Pancreas (tissue), 10 donors: Measurements from ENCODE around the gene AKT1. TPM values are rescaled to one million over a fixed set of nuclear protein-coding genes. Genes with fewer than 3 reads are reported as not detected.

Source experiments
- ATAC-seq, 4 donors: fragments of 200-7000 bp; cut with Tn5 transposase; one replicate each; pipeline versions ENCODE4 v1.8.0 to v1.9.1; 2020; ENCODE audit warnings: mild to moderate bottlenecking in 4 of 4, moderate library complexity in 4 of 4
- DNase-seq, 6 donors: peaks; one replicate each; pipeline ENCODE4 v3.0.0-alpha.2; 2020
- FAIRE-seq: peaks from 2 replicates; lab custom pipeline; 2012; peaks lifted over from hg19 to GRCh38; lab: Jason Lieb, UNC
- H3K27ac ChIP-seq, 4 donors: fragments of 200-600 bp; sonication (generic); 1 replicate in 3 of 4; 2 replicates in 1 of 4; pipeline versions ENCODE4 v1.5.0 to v1.8.0; 2020
- H3K27me3 ChIP-seq, 4 donors: fragments of 200-600 bp; one replicate each; pipeline ENCODE4 v1.8.0; 2021
- H3K36me3 ChIP-seq, 3 donors: fragments of 200-600 bp; sonication (generic) in 1 of 3; one replicate each; pipeline versions ENCODE4 v1.5.0 to v1.8.0; 2020 to 2021
- H3K4me1 ChIP-seq, 3 donors: fragments of 200-600 bp; one replicate each; pipeline ENCODE4 v1.8.0; 2021
- H3K4me3 ChIP-seq, 4 donors: fragments of 200-600 bp; sonication (generic) in 2 of 4; one replicate each; pipeline versions ENCODE4 v1.5.0 to v1.8.0; 2020 to 2021
- H3K9me3 ChIP-seq, 4 donors: fragments of 200-600 bp; one replicate each; pipeline ENCODE4 v1.8.0; 2021
- CTCF ChIP-seq, 4 donors: fragments of 200-600 bp; sonication (generic) in 3 of 4; IDR thresholded peaks; one replicate each; pipeline versions ENCODE4 v1.5.0 to v1.8.0; 2021; ENCODE audit warnings: antibody characterized with exemption in 4 of 4
- WGBS, 2 donors: extraction: QIAGEN DNeasy Blood & Tissue Kit; methylation state at CpG; one replicate each; pipeline ENCODE4 v1.1.7; 2013; 5-methylcytosine and 5-hydroxymethylcytosine counted together
- intact Hi-C, 3 donors: fragments of 100-400 bp; cut with DNase I; formaldehyde crosslinking; loops; one replicate each; pipeline versions ENCODE4 v1.11.1 to v1.14.2; 2022
- polyA plus RNA-seq, 2 donors: library from polyadenylated mRNA; stranded (reverse); fragments of 200-250 nt; gene quantifications; one replicate each; pipeline ENCODE4 v1.2.3, GENCODE V29; 2013
- total RNA-seq, 6 donors: library from RNA; stranded (reverse); fragmentation: NEBNext Ultra II Directional in 4 of 6; extraction: Animal tissue kit (Norgen Biotek cat#: 25700) in 4 of 6; gene quantifications; one replicate each; pipeline versions ENCODE4 v1.2.1 to v1.2.4, GENCODE V29; 2021 to 2023
- donor health status: healthy with polysubstance abuse.
- donor health status: DM: no; HTN: no; CAD: no; lungs with moderate emphysema.
- donor health status: DM: no; HTN: no; CAD: no.
- donor health status: control.
- donor health status: control.
- donor health status: Bipolar disorder and iron deficiency.
- donor health status: DM: yes; HTN: yes; CAD: no.
- donor health status: DM: no; HTN: no; CAD: no.
- donor health status: DM: no; HTN: no; CAD: no.
- donor health status: DM: yes; HTN: yes; CAD: no.

Gene AKT1
- total and polyA plus RNA-seq, 8 donors: 70.0 to 106 (median 84.6) TPM

- ATAC-seq: no peak
- H3K36me3 ChIP-seq: no peaks in the 10 kb centered on the region
- no peaks in the 10 kb centered on the region for H3K27me3 ChIP-seq
- peak overlapping the region in 1 of 4 donors; percentile 15 for H3K27ac ChIP-seq
- peak overlapping the region in 1 of 4 donors; percentile 54 for H3K4me3 ChIP-seq
- intact Hi-C loops: no loop called here
- WGBS, 2 donors: 73 to 76% methylated on average over 20 of the region's 20 CpGs
- peaks cover 17 to 30% (median 18%) of the 10 kb centered on the region in 3 donors for H3K4me1 ChIP-seq
- no peaks in the 10 kb centered on the region for H3K9me3 ChIP-seq
- peak in 4 of 6 donors; percentile 15 to 75 (median 49) for DNase-seq
- FAIRE-seq: no peak
- TF ChIP-seq CTCF (IDR thresholded peaks at IDR 0.05): no peak
Observed at GRCh38 chr14:104802394-104803184, 7.0 kb upstream of the AKT1 start.

DNA sequence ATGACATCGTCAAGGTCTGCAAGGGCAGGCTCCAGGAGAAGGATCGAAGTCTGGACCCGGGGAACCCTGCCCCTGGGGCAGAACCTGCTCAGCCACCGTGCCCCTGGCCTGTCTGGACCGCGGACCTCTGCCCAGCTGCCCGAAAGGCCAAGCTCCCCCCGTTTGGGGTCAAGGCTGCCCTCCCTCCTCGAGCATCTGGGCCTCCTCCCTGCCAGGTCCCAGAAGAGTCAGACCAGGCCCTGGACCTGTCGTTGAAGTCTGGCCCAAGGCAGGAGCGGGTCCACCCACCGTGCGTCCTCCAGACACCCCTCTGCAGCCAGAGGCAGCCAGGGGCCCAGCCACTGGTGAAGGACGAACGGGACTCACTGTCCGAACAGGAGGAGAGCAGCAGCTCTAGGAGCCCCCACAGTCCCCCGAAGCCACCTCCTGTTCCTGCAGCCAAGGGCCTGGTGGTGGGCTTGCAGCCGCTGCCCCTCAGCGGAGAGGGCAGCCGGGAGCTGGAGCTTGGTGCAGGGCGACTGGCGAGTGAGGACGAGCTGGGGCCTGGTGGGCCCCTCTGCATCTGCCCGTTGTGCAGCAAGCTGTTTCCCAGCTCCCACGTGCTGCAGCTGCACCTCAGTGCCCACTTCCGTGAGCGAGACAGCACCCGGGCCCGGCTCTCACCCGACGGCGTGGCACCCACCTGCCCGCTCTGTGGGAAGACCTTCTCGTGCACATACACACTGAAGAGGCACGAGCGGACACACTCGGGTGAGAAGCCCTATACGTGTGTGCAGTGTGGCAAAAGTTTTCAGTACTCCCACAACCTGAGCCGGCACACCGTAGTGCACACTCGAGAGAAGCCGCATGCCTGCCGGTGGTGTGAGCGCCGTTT, 6.2 kb upstream of the AKT1 start:
- no peak for ATAC-seq
- Histone ChIP-seq H3K4me3 (peak overlapping the region; percentile 37 to 67 (median 50)), H3K9me3 (no peaks in the 10 kb centered on the region), H3K36me3 (no peaks in the 10 kb centered on the region), H3K27me3 (no peaks in the 10 kb centered on the region), H3K4me1 (peaks cover 17 to 30% (median 18%) of the 10 kb centered on the region in 3 donors), H3K27ac (peak overlapping the region; percentile 66 to 97 (median 90))
- FAIRE-seq: no peak
- TF ChIP-seq CTCF (IDR thresholded peaks at IDR 0.05): no peak
- intact Hi-C loops: no loop called here
- peak in 5 of 6 donors; percentile 23 to 91 (median 63) for DNase-seq
- 63 to 72% methylated on average over 37 to 45 of the region's 45 CpGs for WGBS, 2 donors

DNA sequence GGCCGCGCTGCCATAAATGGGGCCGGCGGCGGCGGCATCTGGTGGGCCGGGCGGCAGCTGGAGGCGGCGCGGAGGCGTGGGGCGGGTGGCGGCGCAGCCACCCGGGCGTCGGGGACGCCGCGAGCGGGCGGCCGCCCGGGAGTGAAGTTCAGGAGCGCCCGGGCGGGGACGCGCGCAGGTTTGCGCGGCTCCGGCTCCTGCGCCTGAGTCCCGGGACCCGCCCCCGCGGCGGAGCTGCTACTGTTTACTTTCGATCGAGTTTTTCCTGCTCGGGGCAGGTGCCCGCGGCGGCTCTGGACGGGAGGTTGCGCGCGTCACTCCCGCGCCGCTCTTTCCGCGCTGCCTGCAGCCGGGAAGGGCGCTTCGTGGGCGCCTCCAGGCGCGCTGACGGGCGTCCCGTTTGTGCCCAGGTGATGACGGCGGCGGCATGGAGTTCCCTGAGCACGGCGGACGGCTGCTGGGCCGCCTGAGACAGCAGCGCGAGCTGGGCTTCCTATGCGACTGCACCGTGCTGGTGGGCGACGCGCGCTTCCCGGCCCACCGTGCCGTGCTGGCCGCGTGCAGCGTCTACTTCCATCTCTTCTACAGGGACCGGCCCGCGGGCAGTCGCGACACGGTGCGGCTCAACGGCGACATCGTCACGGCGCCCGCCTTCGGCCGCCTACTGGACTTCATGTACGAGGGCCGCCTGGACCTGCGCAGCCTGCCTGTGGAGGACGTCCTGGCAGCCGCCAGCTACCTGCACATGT, 5.4 kb upstream of the AKT1 start, which contains the start of gene ZBTB42:
Gene ZBTB42 (plus strand): TSS at position 331 of the 749 bp plus-strand sequence. CDS start 97 bp downstream, at position 428.
- no peaks in the 10 kb centered on the region for H3K27me3 ChIP-seq
- no peaks in the 10 kb centered on the region for H3K36me3 ChIP-seq
- intact Hi-C loops: no loop called here
- peaks cover 17 to 34% (median 20%) of the 10 kb centered on the region in 3 donors for H3K4me1 ChIP-seq
- ATAC-seq: peak; percentile 73 to 80 (median 76)
- no peak for TF ChIP-seq CTCF (IDR thresholded peaks at IDR 0.05)
- no peaks in the 10 kb centered on the region for H3K9me3 ChIP-seq
- WGBS, 2 donors: 1% methylated on average over 69 to 105 of the region's 105 CpGs
- DNase-seq: peak; percentile 88 to 96 (median 92)
- FAIRE-seq: no peak
- H3K4me3 ChIP-seq: peak within 1 kb of the TSS; percentile 37 to 67 (median 50)
- peak within 1 kb of the TSS; percentile 87 to 97 (median 92) for H3K27ac ChIP-seq

DNA sequence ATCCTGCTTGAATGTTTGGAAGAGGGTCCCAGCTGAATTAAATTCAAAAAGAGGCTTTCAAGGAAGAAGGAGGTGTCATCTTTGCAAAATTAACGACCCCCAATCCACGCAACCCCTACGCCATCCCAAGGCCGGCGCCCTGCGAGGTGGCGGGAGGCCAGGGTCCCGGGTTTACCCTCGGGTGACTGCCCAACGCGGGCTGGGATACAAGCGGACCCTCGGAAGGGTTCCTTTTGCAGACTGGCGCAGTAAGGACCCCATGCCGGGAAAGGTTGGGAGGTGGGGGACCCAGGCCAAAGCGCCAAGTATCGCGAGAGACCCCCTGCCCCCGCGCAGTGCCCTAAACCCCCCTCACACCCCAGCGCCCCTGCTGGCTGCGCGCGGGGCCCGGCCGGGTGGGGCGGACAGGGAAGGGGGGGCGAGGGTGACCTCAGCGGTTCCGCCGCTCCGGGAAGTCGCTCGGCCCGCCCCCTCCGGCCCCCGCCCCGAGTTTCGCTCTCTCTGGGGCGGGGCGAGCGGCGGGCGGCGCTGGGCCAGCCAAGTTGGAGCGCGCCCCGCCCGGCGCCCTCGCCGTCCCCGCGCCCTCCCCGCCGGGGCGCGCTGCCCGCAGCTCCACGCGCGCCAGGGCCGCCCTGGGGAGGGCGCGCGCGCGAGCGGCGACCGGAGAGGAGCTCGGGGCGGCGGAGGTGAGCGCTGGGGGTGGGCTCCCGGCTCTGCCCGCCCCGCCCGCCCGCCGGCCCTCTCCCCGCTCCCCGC, 4.6 kb upstream of the AKT1 start:
- ATAC-seq: peak; percentile 71 to 81 (median 76)
- WGBS, 2 donors: 2 to 7% methylated on average over 21 to 83 of the region's 83 CpGs
- Histone ChIP-seq H3K27me3 (no peaks in the 10 kb centered on the region), H3K9me3 (no peaks in the 10 kb centered on the region), H3K36me3 (no peaks in the 10 kb centered on the region), H3K27ac (peak overlapping the region; percentile 87 to 97 (median 92)), H3K4me1 (peaks cover 17 to 36% (median 22%) of the 10 kb centered on the region in 3 donors), H3K4me3 (peak overlapping the region; percentile 19 to 67 (median 46))
- FAIRE-seq: no peak
- TF ChIP-seq CTCF (IDR thresholded peaks at IDR 0.05): peak in 2 of 4 donors; percentile 16 to 25
- peak; percentile 83 to 95 (median 92) for DNase-seq
- intact Hi-C loops: no loop called here
